GM21529 (cell line): ENCODE data around the gene UBE2Q2.
"Not testable (repeated sequence)": the region's sequence is repeated elsewhere in the genome, so short reads cannot be mapped to it uniquely, and the experiment has no call there.

Experiments used
- ATAC-seq: cut with Tn5 transposase; IDR thresholded peaks from one replicate; pipeline ENCODE4 v1.9.1; 2021; ENCODE audit not compliant: unreplicated experiment

The UBE2Q2 gene

DNA sequence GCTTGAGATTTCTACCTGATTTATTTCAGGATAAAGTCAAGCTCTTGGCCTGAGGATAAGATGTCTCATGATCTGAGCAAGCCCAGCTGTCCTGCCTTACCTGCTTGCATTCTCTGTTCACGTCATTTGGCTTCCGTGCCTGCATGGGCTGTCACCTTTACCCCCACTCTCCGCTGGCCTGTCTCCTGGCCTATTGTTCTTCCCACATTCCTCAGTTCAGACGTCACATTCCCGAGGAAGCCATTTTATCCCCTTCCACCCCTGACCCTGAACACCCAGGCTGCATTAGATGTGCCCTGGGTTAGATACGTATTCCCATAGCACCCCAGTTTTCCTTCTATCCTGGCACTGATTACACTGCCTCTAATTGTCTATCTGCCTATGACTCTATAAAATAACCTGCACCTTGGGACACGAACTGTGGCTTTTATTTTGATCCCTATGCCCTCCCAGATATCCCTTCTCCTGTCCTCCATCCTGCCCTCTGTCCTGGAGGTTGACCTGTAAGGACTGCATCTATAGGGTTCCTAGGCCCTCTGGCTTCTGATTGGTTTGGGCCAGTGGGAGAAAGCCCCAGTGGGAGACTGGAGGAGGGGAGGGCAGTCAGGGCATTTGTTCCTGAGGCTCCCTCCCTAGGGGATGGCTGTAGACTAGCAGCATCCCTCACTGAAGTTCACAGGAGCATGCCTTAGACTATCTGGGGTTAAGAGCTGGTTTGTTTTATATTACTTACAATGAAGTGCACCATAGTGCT, 19.2 kb upstream of the UBE2Q2 start:
- ATAC-seq, result no peak

DNA sequence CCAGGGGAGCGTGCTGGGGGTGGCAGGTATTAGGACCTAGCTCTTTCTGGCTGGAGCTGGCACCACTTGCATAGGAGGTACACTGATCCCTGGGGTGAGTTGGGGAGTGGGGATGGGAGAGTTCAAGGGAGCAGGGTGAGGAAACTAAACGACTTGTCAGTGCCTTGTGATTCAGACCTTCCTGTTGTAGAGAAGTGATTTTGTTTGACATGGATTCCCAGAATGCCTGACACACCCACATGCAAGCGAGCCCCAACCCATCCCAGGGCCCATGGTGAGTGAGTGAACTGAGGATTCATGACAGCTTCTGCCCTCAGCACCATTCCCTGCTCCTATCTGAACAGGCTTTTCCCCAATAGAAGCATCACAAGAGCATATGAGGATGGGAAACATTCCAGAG, 15.6 kb upstream of the UBE2Q2 start:
- ATAC-seq, result no peak

DNA sequence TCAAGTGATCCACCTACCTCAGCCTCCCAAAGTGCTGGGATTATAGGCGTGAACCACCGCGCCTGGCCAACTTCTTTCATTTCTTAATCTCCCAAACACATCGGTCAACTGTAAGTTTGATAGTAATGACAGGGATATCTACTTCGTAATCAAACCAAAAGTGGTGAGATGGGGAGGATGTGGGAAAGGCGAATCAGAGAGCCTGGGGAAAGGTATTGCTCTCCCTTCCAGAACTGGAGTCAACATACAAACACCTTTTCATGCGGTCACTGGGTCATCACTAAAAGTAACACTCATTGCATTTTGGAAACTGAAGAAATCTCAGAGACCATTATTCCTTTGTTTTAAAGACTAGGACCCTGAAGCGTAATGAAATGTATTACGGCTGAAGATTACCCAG, 14.8 kb upstream of the UBE2Q2 start:
- ATAC-seq, result no peak

DNA sequence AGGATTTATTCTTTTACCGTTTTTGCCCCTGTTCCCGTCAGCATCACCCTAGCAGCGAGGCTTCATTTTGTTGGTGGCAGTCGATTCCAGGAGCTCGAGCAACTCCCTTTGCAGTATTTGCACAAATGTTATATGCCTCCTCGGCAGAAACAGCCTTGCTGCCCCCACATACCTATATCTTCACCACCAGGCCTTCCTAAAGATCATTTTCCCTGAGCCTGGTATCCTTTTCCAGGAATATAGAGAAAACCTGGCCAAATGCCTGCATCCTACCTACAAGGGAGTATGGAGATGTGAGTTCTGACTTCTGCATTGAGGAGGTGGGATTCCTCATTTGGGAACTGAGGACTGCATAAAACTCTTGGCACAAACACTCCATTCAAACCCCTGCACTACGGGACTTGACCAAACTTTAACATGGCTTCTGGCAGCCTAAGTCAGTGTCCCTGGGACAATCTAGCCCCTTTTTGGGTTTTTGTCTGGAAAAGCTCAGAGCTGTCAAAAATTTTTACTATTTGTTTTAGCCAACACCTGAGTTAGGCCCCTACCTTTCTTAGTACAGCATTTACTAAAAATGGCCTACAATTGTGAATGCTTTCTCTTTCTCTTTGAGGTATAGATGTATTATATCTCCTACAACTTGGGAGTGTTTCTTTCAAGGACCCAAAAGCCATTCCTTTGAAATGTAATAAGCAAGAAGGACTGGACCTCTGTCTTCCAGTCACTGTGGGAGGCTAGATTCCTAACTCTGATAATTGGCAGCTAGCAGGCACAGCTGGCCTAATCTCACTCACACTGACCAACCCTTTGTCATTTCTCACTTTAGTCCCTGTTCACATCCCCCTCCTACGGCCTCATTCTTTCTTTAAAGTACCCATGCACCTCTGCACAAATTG, 12.1 kb upstream of the UBE2Q2 start:
- no peak for ATAC-seq

DNA sequence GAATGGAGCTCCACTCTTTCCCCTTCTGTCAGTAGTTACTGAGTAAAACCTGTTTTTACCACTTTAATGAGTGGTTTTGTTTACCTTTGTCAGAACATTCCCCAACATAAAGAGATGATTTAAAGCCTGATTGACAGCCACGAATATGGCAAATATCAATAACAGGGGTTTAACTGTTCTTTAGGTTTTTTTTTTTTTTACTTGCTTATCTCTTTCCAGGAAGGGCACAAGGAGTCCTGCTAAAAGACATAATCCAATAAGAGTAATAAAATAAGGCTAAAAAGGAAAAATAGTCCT, 11.5 kb upstream of the UBE2Q2 start:
- ATAC-seq, result no peak

DNA sequence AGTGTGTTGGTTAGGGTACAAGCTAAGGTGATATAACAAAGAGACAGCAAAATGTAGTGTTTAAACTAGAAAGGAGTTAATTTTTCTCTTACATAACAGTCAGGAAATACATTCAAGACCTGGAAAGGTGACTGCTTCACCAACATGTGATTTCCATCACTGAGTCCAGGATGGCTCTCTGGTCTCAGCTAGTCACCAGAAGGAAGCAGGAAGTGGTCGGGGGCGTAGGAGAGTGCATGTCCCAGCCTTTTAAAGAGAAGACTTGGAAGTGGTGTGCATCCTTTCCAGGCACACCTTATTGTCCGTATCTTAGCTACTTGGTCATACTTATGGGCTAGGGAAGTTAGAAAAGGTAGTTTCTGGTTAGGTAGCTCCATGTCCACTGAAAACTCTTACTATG, 11.1 kb upstream of the UBE2Q2 start:
- no peak for ATAC-seq

DNA sequence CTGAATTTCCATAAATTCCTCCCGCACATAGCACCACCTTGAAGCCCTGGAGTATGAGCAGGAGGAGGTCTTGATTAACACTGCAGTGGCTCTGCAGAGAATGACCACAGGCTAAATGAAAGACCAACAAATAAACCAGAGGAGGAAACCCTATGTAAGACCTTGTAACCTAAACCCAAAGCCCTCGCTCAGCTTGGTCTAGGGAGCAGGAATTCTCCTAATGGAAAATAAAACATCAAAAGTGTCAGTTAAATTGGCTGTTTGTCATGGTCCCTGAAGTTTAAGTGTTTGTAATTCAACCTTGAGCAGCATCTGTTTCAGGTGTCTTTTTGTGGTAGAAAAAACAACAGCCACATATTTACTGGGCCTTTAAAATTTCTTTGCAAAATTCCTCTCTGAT, 9.2 kb upstream of the UBE2Q2 start:
- ATAC-seq, result no peak

DNA sequence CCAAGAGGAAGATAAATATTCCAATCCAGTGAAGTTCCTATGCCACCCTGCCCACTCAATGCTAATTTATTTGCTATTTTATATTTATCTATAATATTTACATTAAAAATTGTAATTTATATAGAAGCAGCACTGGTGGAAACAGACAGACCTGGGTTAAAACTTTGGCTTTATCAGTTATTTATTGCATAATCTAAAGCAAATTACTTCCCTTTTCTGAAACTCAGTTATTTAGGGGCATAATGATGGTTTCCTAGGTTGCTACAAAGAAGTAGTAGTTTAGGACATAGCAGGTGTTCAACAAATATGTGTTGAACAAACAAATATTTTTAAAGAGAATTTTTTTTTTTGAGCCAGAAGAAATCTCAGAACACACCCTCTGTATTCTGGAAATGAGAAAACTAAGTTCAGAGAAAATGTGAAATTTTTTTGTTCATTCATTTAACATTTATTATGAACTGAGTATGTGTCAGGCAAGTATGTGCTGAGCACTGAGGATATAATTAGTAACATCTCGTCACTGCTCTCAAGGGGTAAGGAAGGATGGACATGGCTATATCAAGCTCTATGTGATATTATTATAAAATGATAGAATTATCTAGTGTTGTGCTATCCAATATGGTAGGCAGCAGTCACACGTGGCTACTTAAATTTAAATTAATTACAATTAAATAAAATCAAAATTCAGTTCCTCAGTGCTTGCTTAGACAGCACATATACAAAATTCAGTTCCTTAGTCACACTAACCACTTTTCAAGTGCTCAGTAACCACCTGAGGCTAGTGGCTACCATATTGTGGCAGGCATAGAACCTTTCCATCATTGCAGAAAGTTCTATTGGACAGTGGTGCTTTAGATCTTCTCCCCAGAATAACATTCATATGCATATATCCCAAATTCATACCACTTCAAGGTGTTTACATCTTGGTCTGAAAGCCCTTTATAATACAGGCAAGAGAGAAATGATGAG, 7.0 kb upstream of the UBE2Q2 start:
- no peak for ATAC-seq

DNA sequence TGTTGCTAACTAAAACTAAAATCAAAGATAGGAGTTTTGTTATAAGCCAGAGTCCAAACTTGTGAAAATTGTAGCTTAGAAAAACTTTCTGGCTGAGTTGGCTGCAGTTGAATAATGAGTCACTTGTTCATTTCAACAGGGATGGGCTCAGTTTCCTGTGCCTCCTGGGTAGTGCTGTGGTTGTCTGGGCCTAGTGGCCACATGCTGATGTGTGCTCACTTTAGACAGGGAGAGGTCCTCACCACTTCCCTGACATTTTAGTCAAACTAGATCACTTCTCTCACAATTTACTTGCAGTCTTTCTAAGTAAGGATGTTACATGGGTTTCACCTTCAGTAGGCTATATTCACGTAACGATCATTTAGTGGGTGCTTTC, 6.3 kb upstream of the UBE2Q2 start:
- peak; percentile 73 for ATAC-seq

DNA sequence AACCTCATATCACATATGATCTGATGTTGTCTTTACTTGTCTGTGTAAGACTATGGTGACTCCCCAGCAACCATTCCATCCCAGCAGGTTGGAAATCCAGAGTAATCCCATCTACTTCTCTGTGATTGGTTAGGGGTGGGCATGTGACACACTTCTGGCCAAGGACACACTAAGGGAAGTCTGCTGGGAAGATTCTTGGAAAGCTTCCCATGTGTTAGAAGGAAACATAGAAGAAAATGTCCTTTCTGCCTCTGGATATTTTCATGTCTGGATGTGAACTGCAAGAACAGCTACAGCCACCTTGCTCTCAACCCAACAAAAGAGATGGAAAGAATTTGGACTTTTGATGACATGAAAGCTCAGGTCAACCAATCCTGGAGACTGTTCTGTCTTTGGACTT, 2.6 kb upstream of the UBE2Q2 start:
- ATAC-seq, result no peak

DNA sequence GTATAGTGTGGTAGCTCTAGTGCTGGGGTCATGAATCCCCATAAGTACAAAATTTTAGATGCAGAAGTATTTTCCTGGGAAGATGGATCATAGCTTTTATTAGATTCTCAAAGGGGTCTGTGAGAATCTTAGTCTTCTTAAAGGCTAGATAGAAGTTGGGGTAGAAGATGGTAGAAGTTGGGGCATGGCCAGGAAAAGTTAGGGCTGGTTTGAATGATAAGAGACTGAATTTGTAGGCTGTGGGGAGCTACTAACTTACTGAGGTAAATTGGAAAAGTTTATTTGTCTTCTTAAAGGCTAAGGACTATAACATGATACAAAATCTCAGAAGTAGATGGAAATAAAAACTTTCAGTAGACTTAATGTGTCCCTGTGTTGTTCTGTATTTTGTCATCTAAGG, 1.6 kb upstream of the UBE2Q2 start:
- no peak for ATAC-seq

DNA sequence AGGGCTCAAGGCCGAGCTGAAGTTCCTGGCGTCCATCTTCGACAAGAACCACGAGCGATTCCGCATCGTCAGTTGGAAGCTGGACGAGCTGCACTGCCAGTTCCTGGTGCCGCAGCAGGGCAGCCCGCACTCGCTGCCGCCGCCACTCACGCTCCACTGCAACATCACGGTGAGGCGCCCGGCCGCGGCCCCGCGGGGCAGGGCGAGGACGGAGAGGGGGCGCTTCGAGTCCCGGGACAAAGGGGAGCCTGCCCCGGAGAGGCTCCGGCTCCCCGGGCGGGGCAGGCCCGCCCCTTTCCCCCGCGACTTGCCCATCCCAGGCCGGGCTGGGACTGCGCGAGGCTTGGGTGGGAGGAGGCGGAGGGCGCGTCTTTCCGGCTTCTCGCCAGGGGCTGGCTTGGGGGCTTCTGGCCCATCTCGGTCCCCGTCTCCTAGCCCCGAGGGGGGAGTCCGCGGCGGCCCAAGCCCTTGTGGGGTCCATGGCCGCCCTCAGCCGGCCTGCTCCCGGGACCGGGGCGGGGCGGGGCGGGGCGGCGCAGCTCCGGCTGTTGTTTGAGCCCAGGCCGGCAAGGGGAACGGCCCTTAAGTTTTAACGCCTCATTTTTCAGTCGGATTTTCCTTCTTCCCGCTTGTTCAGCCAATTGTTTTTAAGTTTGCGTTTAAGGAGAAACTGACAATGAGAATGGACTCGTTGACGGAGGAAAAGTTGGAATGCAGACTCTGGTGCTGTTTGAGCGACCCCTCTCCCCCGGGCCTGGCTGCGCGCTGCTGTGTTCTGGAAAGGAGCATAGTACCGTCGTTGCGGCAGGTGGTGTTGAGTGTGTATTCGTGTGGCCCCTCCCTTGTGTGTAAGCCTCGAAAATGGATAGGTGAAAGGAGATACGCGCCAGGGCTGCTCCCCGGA, 683 bp downstream of the UBE2Q2 start:
- peak; percentile 52 for ATAC-seq

DNA sequence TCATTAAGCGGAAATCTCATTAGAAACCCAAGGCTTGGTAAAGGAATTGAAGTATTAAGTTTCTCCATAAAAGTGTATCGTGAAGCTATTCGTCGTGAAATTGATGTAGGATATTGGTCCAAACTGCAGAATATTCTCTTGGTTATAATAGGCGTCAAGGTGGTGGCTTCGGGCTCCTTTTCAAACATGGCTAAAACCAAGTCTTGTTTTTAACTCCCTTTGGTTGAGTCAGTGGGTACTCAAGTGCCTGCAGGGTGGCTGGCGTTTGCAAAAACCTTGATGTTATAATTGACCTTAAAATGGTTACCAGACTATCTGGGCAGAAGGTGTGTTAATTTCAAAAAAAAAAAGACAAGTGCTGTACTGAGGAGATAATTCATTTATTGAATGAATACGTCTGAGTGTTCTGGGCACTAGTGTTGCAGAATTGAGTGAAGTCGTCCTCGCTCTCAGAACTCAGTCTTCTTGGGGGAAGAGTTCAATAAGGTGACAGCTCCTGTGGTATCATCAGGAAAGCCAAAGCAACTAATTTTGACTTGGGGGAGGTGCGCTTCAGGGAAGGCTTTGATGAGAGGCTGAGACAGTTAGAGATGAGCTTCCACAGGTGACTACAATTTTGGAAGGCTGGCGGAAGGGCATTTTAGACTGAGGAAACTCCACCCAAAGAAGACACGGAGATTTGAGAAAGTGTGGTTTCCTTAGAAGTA, 1.5 kb downstream of the UBE2Q2 start:
- no peak for ATAC-seq

DNA sequence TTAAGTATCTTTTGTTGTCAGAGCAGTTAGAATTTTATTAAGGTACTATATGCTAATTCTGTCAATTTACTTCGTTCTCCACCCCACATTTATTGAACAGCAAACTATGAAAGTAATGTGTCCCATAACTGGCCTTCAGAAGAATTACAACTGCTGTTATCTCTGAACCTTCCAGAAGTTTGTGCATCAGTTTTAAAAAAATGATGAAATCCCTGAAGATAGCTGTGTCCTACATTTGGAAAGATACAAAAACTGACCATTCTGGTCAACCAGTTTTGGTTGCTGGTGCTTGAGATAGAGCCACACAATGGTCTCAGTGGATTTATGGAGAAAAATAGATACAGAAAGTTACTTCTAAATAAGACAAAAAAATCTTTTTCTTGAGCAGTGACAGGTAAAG, 5.9 kb downstream of the UBE2Q2 start:
- ATAC-seq, result no peak

DNA sequence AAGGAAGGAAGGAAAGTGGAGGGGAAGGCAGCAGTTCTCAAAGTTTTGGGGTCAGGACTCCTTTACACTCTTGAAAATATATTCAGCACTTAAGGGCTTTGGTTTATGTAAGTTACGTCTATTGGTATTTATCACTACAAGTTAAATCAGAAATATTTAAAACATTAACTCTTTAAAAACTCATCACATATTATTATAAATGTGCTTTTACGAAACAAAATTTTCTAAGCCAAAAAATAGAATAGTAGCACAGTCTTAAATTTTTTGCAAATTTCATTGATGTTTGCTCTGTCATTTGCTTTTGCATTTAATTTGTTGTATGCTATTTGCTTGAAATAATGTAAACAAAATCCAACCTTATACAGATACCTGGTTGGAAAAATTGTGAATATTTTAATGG, 7.5 kb downstream of the UBE2Q2 start:
- ATAC-seq, result no peak

DNA sequence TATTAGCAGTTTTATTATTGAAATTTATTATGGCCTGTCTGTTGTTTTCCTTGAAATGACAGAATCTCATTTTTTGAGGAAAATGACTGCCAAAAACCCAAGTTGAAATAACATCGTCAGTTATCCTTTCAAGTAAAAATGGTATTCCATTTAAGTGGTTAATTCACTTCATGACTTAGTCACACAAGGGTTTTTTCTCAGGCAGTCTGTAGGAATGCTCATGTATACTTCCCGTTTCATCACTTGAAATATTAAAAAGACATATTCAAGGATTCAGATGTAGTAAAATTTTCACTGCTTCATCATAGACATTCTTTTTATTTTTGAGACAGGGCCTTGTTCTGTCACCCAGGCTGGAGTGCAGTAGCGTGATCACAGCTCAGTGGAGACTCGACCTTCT, 8.3 kb downstream of the UBE2Q2 start:
- not testable (repeated sequence) for ATAC-seq

DNA sequence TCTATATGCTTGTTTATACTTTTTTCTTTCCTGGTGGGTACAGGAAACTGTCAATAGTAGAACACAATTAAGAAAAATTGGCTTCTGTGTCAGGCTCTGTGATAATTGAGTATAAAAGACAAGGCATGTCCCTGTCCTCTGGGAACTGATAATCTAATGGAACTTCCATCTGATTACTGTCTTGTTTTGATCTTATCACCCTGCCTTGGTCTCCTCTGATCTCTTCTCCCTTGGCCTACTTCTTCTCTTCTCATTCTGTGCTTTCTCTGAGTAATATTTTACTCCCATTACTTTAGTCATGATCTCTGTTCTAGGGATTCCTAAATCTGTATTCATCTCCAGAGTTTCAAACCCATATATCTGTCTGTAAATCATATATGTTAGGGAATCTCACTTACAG, 14.6 kb downstream of the UBE2Q2 start:
- ATAC-seq, result no peak

DNA sequence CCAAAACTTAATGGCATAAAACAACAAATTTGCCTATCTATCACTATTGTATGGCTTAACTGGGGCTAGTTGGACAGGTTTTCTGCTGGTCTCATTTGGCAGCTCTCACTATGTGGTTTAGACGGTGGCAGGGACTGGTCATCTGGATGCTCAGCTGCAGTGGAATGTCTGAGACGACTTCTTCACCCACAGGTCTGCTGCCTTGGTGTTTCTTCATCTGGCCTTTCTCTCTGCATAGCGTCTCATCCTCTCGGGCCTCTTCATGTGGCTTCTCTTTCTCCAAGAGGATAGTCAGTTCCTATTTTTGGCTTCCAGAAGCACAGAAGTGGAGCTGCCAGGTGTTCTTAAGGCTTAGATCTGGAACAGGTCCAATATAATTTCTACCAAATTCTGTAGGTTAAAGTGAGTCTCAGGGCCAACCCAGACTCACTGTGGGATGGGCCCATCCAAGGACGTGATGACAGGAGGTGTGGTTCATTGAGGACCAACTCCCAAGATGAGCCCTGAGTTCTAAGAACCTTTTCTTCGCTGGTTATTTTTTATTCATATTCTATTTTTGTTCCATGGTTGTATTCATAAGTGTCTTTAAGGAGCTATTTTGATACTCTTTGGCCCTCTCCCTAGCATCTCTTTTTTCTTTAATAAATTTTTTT, 18.6 kb downstream of the UBE2Q2 start:
- ATAC-seq, result no peak

DNA sequence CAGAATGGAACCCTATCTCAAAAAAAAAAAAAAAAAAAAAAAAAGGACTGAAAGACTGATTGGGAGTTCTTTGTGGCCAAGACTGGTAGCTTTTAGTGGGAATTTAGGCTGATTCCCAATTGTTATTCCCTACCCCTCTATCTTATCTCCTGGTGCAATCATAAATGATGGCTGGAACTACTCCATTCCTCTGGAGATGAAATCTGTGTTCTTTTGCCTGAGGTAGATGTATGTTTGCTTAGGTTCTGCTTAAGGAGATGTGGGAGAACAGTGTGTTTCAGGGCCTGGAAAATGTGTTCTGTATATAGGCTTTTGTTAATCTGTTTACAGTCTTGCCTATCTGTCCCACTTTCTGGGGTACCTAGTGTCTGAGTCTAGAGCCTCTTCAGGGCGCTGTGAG, 19.5 kb downstream of the UBE2Q2 start:
- no peak for ATAC-seq
